Panc1 (cell line): ENCODE results near the gene AGXT2.

Experiments used
- POLR2AphosphoS5 ChIP-seq: IDR thresholded peaks from 2 replicates; pipeline ENCODE4 v1.6.1; 2012; ENCODE audit warnings: mild to moderate bottlenecking, low read depth, low read length, moderate library complexity
- SIN3A ChIP-seq: IDR thresholded peaks from 2 replicates; pipeline ENCODE4 v1.6.1; 2012; ENCODE audit warnings: low read depth, mild to moderate bottlenecking, low read length, moderate library complexity, borderline replicate concordance; ENCODE audit not compliant: insufficient read depth
- TCF7L2 ChIP-seq: IDR thresholded peaks from 2 replicates; pipeline ENCODE4 v1.6.1; 2011; ENCODE audit warnings: mild to moderate bottlenecking, low read depth, low read length, inconsistent platforms
- TF ChIP-seq, protein P1 (sequence below): fragments of 450-650 bp; IDR thresholded peaks from 2 replicates; pipeline ENCODE4 v1.5.1; 2017; ENCODE audit warnings: mild to moderate bottlenecking

- TF ChIP-seq, protein P1, sequence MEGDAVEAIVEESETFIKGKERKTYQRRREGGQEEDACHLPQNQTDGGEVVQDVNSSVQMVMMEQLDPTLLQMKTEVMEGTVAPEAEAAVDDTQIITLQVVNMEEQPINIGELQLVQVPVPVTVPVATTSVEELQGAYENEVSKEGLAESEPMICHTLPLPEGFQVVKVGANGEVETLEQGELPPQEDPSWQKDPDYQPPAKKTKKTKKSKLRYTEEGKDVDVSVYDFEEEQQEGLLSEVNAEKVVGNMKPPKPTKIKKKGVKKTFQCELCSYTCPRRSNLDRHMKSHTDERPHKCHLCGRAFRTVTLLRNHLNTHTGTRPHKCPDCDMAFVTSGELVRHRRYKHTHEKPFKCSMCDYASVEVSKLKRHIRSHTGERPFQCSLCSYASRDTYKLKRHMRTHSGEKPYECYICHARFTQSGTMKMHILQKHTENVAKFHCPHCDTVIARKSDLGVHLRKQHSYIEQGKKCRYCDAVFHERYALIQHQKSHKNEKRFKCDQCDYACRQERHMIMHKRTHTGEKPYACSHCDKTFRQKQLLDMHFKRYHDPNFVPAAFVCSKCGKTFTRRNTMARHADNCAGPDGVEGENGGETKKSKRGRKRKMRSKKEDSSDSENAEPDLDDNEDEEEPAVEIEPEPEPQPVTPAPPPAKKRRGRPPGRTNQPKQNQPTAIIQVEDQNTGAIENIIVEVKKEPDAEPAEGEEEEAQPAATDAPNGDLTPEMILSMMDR, result no peak
- no peak for TF ChIP-seq SIN3A
- TF ChIP-seq TCF7L2, result no peak
- no peak for TF ChIP-seq POLR2AphosphoS5
These were observed 975 bp downstream of the AGXT2 start for GRCh38 chr5:35046774-35047173.
